GM21526 (cell line): ENCODE measurements around the gene CLDND2.

ENCODE experiments used
- ATAC-seq: cut with Tn5 transposase; IDR thresholded peaks from one replicate; pipeline ENCODE4 v1.9.1; 2021; ENCODE audit warnings: moderate library complexity; ENCODE audit not compliant: unreplicated experiment, low FRiP score

CLDND2 gene

GRCh38 chr19:51337141-51337860 lies 31.5 kb downstream of the CLDND2 start:
- no peak for ATAC-seq

DNA sequence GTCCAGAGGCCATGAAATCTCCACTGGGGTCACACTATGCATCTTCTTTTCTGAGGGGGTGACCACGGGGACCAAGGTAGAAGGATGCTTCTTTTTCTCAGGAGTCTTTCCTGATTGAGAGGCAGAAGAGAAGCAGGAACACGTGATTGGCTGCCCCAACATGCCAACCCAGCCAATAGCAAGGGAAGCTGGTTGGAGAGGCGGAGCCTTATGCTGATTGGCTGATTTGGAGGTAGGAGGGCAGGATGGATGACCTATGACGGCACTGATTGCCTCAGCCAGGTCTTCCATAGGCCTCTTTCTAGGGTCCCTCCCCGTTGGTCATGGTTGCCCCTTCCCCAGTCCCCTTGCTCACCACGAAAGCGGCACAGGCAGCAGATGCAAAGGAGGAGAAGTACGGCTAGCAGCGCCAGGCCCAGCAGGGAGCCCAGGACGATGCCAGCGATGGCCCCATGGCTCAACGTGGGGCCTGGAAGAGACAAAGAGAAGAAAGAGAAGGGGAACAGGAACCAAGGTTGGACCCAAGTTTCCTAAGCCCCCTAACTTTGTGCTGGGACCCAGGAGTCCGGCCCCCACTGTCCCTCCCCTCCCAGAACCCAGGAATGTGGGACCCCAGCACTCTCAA lies 34.9 kb downstream of the CLDND2 start:
- ATAC-seq, result no peak

DNA sequence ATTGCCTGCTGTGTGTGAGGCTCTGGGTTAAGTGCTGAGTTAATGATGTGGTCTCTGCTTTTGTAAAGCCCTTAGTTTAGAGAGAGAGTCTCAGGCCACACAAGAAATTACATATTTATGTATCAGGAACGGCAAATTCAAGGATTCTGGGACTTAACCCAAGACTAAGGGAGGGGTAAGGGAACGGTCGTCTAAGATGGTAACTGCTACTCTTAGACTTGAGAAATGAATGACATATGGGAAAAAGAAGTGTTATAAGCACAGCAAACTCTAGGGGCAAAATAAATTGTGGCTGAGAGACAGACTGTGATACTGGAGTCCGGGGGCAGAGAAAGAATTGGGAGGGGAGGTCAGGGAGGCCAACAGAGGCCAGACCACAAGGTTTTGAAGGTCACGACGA lies 37.1 kb downstream of the CLDND2 start:
- ATAC-seq, result no peak

DNA sequence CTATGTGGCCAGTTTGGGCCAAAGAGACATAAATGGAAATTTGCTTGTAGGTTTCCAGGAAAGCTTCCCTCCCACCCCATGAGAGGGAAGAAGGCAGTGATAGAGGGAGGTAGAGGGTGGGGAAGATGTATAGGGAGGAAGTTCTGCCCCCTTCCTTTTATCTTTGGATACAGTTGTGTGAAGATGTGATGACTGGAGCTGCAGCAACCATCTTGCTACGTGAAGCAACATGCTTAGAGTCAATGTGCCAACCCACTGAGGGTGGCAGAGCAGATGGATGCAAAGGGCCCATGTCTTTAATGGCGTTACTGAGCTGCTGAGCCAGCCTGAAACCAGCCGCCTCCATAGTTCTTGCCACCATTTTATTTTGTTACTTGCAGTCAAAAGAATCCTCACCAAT lies 37.6 kb downstream of the CLDND2 start:
- ATAC-seq, result no peak

- ATAC-seq, result no peak
Measured at GRCh38 chr19:51330366-51330765, 38.4 kb downstream of the CLDND2 start.

- ATAC-seq, result no peak
Measured at GRCh38 chr19:51329411-51329810, 39.4 kb downstream of the CLDND2 start.

- no peak for ATAC-seq
Measured at GRCh38 chr19:51327066-51328001, 41.5 kb downstream of the CLDND2 start.

DNA sequence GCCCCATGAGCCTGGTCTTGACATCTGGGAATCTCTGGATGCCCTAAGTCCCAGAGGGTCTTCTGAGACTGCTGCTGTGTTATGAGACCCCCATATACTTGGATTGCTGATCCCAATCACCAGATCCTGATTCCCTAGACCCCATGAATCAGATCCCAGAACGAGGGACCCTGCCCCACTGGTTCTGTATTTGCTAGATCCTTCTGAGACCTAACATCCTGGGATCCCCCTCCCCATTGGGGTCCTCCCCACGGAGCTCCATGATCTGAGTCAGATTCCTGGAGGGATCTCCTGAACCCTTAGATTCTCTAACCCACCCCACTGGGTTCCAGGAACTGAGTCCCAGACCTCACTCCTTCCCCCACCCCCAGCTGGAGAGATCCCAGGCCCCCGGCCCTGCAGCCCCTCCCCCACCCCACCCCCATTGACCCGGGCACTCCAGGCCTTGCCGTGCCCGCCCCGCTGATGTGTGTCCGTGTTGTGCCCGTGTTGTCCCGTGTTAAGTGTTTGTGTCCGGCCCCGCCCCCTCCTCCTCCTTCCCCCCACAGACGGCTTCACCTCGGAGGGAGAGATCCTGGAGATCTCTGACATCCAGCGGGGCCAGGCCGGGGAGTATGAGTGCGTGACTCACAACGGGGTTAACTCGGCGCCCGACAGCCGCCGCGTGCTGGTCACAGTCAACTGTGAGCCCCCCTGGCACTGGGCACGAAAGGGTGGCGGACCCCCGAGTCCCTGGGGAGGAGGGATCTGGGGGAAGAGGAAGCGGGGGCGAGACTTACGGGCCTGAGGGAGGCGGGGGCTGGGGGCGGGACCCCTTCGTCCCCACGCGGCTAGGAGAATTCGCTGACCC lies 42.4 kb downstream of the CLDND2 start:
- ATAC-seq, result no peak

GRCh38 chr19:51325161-51325976 lies 43.4 kb downstream of the CLDND2 start:
- no peak for ATAC-seq

GRCh38 chr19:51324167-51324481 lies 44.7 kb downstream of the CLDND2 start:
- ATAC-seq, result no peak

DNA sequence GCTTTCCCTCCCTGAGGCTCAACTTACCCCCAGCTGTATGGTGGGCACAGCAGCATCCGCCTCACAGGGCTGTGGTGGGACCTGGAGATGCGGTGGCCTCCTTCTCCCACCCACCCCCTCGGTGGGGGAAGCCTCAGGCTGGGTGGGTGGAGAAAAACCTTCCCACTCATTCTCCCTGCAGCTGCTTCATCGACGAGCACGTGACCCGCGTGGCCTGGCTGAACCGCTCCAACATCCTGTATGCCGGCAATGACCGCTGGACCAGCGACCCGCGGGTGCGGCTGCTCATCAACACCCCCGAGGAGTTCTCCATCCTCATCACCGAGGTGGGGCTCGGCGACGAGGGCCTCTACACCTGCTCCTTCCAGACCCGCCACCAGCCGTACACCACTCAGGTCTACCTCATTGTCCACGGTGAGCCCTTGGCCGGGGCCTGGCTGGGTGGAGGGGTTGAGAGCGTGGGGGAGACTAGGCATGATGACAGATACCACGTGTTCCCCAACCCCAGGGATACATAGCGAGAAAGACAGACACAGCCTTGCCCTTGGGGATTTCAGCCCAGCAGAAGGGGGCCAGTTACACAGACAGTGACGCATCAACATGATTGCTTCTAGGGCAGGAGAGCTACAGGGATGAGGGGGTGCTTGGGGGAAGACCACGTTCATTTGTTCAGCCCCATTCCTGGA lies 45.2 kb downstream of the CLDND2 start:
- ATAC-seq, result no peak

GRCh38 chr19:51321799-51322198 lies 47.0 kb downstream of the CLDND2 start:
- ATAC-seq, result no peak

DNA sequence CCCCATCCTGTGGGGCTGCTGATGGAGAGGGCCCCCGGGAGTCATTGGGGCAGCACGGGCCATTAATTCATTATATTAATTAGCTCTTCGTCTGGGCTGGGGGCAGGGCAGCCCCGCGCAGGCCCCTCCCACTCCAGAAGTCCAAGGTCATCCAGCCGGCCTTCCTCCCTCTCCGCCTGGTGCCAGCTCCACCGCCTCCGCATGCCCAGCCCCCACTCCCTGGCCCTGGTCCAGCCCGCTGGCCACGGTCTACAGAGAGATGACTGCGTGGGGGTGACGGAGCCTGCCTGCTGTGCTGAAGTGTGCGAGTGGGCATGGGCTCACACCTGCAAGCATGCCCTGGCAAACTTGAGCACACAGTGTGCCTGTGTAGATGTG lies 48.5 kb downstream of the CLDND2 start:
- no peak for ATAC-seq

DNA sequence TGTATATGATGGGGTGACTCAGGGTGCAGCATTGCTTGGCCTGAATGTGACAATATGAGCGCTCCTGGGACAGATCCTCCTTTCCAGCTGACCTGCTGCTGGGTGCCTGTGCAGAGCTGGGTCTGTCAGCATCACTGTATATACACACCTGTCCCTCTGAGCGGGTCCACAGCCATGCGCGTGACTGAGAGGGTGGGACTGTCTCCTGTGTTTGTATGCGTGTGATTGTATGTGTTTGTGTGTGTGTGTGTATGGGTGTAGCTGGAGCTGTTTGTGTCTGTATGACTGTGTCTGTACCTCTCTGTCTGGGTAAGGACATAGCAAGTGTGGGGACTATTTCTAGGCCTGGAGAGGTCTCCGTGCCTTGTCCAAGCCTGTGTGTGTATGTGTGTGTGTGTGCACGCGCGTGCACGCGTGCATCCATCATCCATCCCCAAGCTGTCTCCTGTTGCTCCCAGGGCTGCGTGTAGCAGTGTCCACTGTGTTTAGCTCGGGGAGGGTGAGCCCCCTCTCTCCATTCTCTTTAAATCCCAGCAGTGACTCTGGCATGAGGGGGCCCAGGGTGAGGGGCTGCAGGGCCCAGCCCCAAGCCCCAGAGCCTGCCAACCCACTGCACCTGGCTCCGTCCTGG lies 49.0 kb downstream of the CLDND2 start:
- no peak for ATAC-seq

DNA sequence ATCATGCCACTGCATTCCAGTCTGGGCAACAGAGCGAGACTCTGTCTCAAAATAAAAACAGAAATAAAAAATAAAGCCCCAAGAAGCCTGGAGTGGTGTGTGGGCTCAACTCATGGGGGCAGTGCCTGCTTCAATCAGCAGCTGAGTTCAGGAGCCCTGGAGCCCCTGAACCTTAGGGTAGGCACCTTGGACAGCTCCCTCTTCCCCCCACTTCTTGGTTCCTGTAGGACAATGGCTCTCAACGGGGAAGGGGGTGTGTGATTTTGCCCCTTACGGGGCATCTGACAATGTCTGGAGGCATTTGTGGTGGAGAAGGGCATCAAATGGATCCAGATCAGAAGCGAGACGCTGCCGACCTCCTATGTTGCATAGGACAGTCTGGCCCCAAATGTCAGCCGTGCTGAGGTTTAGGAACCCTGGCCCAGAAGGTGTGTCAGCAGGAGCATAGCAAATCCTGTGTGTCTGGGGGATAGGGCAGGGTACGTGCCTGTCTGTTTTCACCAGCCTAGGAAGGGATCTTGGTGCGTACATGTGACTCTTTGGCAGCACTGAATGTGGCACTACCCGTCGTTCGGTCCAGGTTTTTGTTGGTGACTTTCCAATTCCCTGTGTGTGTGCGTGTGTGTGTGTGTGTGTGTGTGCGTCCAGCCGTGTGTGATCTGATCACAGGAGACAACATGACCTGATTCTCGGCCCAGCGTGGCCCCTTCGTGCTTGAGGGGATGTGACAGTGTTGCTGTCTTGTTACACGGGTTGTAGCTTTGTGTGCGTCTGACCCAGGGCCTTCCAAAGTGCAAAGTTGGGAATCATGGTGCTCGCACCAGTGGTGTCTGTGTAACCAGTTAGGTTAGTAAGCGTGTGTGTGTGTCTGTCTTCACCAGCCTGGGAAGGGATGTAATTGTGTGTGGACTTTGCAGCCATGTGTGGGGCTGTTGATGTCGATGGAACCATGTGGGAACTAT lies 49.8 kb downstream of the CLDND2 start:
- ATAC-seq, result no peak

DNA sequence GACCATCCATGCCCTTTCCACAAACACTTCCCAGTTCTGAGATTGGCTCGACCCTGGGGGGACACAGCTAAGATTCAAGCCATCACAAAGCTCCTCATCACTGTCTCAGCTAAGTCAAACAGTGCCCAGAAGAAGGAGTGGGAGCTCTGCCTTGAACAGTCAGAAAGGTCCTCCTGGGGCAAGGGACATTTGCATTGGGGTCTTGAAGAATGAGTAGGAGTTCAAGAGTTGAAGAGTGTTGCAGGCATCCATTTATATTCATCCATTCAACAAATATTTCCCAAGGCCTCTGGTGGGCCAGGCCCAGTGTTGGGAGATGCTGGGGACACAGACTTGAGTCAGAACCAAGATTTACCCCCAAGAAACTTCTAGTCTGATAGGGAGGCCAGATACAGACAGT lies 50.8 kb downstream of the CLDND2 start:
- ATAC-seq, result no peak

- ATAC-seq, result no peak
Measured at GRCh38 chr19:51317376-51317775, 51.4 kb downstream of the CLDND2 start.
